Measurements from ENCODE around the gene ARL4A.

The ARL4A gene

GRCh38 chr7:12701433-12701832 is 14.0 kb downstream of the ARL4A start:
- no peak for DNase-seq (ENCODE audit: low spot score)

- no peak for DNase-seq (ENCODE audit: low spot score)
Measured at GRCh38 chr7:12703881-12704280, 16.4 kb downstream of the ARL4A start.

GRCh38 chr7:12705878-12706277 is 18.4 kb downstream of the ARL4A start:
- no peak for DNase-seq (ENCODE audit: low spot score)

- DNase-seq (ENCODE audit: low spot score): peak; percentile 97
Measured at GRCh38 chr7:12706900-12707536, 19.6 kb downstream of the ARL4A start.

- no peak for DNase-seq (ENCODE audit: low spot score)
Measured at GRCh38 chr7:12708314-12708713, 20.9 kb downstream of the ARL4A start.

- DNase-seq (ENCODE audit: low spot score): no peak
Measured at GRCh38 chr7:12709726-12710502, 22.5 kb downstream of the ARL4A start.

GRCh38 chr7:12711124-12711523 is 23.7 kb downstream of the ARL4A start:
- peak; percentile 67 for DNase-seq (ENCODE audit: low spot score)

GRCh38 chr7:12712236-12712635 is 24.8 kb downstream of the ARL4A start:
- DNase-seq (ENCODE audit: low spot score): peak; percentile 93

GRCh38 chr7:12713625-12714378 is 26.4 kb downstream of the ARL4A start:
- peak; percentile 68 for DNase-seq (ENCODE audit: low spot score)

- no peak for DNase-seq (ENCODE audit: low spot score)
Measured at GRCh38 chr7:12714379-12714737, 26.9 kb downstream of the ARL4A start.

- DNase-seq (ENCODE audit: low spot score): peak; percentile 100
Measured at GRCh38 chr7:12715372-12716133, 28.1 kb downstream of the ARL4A start.

GRCh38 chr7:12716134-12716681 is 28.8 kb downstream of the ARL4A start:
- DNase-seq (ENCODE audit: low spot score): peak; percentile 61

GRCh38 chr7:12716722-12717121 is 29.3 kb downstream of the ARL4A start:
- DNase-seq (ENCODE audit: low spot score): no peak

GRCh38 chr7:12719141-12719919 is 31.9 kb downstream of the ARL4A start:
- DNase-seq (ENCODE audit: low spot score): no peak

GRCh38 chr7:12719981-12720865 is 32.8 kb downstream of the ARL4A start:
- no peak for DNase-seq (ENCODE audit: low spot score)

- no peak for DNase-seq (ENCODE audit: low spot score)
Measured at GRCh38 chr7:12721286-12721830, 33.9 kb downstream of the ARL4A start.

- DNase-seq (ENCODE audit: low spot score): no peak
Measured at GRCh38 chr7:12722136-12722535, 34.7 kb downstream of the ARL4A start.

GRCh38 chr7:12722636-12723605 is 35.5 kb downstream of the ARL4A start:
- no peak for DNase-seq (ENCODE audit: low spot score)

Measured in SW480 (cell line).